GM12878 (cell line): ENCODE data around the gene MYO15B. TPM values are rescaled to one million over a fixed set of nuclear protein-coding genes. Genes with fewer than 3 reads are reported as not detected.

Experiments
- ATAC-seq: fragments of 200-7000 bp; cut with Tn5 transposase; 3 replicates; pipeline ENCODE4 v1.9.1; 2020; ENCODE audit warnings: mild to moderate bottlenecking, moderate library complexity
- BruUV-seq: library from RNA; stranded (reverse); fragments of 400-500 nt; replicated peaks from 2 replicates; lab custom pipeline; 2021; lab: Mats Ljungman, UMichigan
- CTCF ChIA-PET: fragments of 300-600 bp; sonication (Branson Sonifier 250); formaldehyde crosslinking; extraction: SDS; loops from one replicate; lab custom pipeline; 2021; ENCODE audit warnings: inconsistent platforms; lab: Yijun Ruan, JAX
- POLR2A ChIA-PET: fragments of 350-600 bp; formaldehyde crosslinking; extraction: SDS; loops from one replicate; lab custom pipeline; 2021; ENCODE audit warnings: inconsistent platforms; lab: Charles Lee
- RAD21 ChIA-PET: fragments of 300-600 bp; sonication (Branson Sonifier 250); formaldehyde crosslinking; loops from one replicate; lab custom pipeline; 2023; ENCODE audit warnings: antibody characterized with exemption; ENCODE audit not compliant: unreplicated experiment; lab: Charles Lee
- SMC1A ChIA-PET: fragments of 300-600 bp; sonication (Branson Sonifier 250); formaldehyde crosslinking; loops from one replicate; lab custom pipeline; 2023; ENCODE audit not compliant: unreplicated experiment, uncharacterized antibody; lab: Charles Lee
- DNase-seq: peaks from one replicate; pipeline ENCODE4 v3.0.0-alpha.2; 2011; ENCODE audit warnings: low read depth, low spot score
- FAIRE-seq: peaks from 3 replicates; lab custom pipeline; 2011; peaks lifted over from hg19 to GRCh38; lab: Jason Lieb, UNC
- H2AFZ ChIP-seq: 2 replicates; pipeline ENCODE4 v1.6.0; 2011; ENCODE audit warnings: low read depth, low read length, control low read depth; ENCODE audit not compliant: control insufficient read depth
- H3K27ac ChIP-seq: 2 replicates; pipeline ENCODE4 v1.5.1; 2011; ENCODE audit warnings: control low read depth; ENCODE audit not compliant: control insufficient read depth, insufficient read depth
- H3K27me3 ChIP-seq, 2 experiments: replicated peaks in 1 of 2; 2 replicates each; pipeline versions ENCODE4 v1.6.0 to v1.6.1; 2011; ENCODE audit warnings: low read length in 1 of 2; ENCODE audit not compliant: control insufficient read depth in 2 of 2, insufficient read depth in 2 of 2
- H3K36me3 ChIP-seq, 2 experiments: 2 replicates each; pipeline ENCODE4 v1.5.1; 2011; ENCODE audit warnings: low read length in 1 of 2; ENCODE audit not compliant: control insufficient read depth in 2 of 2, insufficient read depth in 2 of 2
- H3K4me1 ChIP-seq: 2 replicates; pipeline ENCODE4 v1.6.1; 2011; ENCODE audit warnings: mild to moderate bottlenecking, low read length, moderate library complexity, mixed read lengths; ENCODE audit not compliant: control insufficient read depth, insufficient read depth
- H3K4me2 ChIP-seq: 2 replicates; pipeline ENCODE4 v1.6.0; 2011; ENCODE audit warnings: control low read depth; ENCODE audit not compliant: control insufficient read depth, insufficient read depth
- H3K4me3 ChIP-seq: fragments of 200-600 bp; sonication (generic); 2 replicates; pipeline ENCODE4 v1.5.1; 2016
- H3K79me2 ChIP-seq: 2 replicates; pipeline ENCODE4 v1.6.0; 2011; ENCODE audit warnings: low read length; ENCODE audit not compliant: control insufficient read depth, insufficient read depth
- H3K9ac ChIP-seq: 2 replicates; pipeline ENCODE4 v1.8.0; 2011; ENCODE audit warnings: low read length, control low read depth, mixed read lengths; ENCODE audit not compliant: control insufficient read depth, insufficient read depth
- H3K9me3 ChIP-seq: replicated peaks from 3 replicates; pipeline ENCODE4 v1.5.1; 2011; ENCODE audit warnings: mild to moderate bottlenecking, low read length; ENCODE audit not compliant: control insufficient read depth, insufficient read depth
- H4K20me1 ChIP-seq: 2 replicates; pipeline ENCODE4 v1.6.0; 2011; ENCODE audit not compliant: control insufficient read depth, insufficient read depth
- BACH1 ChIP-seq: fragments of 450-650 bp; IDR thresholded peaks from 2 replicates; pipeline ENCODE4 v1.6.1; 2017; ENCODE audit warnings: mild to moderate bottlenecking, borderline replicate concordance
- BCL11A ChIP-seq: IDR thresholded peaks from 2 replicates; pipeline ENCODE4 v1.6.1; 2011; ENCODE audit warnings: low read depth, low read length
- BMI1 ChIP-seq: fragments of 450-650 bp; IDR thresholded peaks from 2 replicates; pipeline ENCODE4 v1.6.1; 2016; ENCODE audit warnings: mild to moderate bottlenecking, moderate library complexity, borderline replicate concordance
- CEBPB ChIP-seq, 2 experiments: fragments of 150-350 bp in 1 of 2; IDR thresholded peaks; 2 replicates each; pipeline ENCODE4 v1.6.1; 2012 to 2014; ENCODE audit warnings: low read depth in 2 of 2, low read length in 2 of 2, borderline replicate concordance in 1 of 2, inconsistent platforms in 1 of 2
- DPF2 ChIP-seq: fragments of 450-650 bp; IDR thresholded peaks from 2 replicates; pipeline ENCODE4 v1.6.1; 2017; ENCODE audit warnings: mild to moderate bottlenecking
- EGR1 ChIP-seq, 2 experiments: IDR thresholded peaks; 1 replicate in 1 of 2; 2 replicates in 1 of 2; pipeline ENCODE4 v1.6.1; 2011 to 2012; ENCODE audit warnings: low read depth in 2 of 2, low read length in 2 of 2, borderline replicate concordance in 1 of 2, mild to moderate bottlenecking in 1 of 2, moderate library complexity in 1 of 2
- HDAC2 ChIP-seq: fragments of 200-600 bp; sonication (generic); IDR thresholded peaks from 2 replicates; pipeline ENCODE4 v1.6.1; 2017
- MTA2 ChIP-seq: fragments of 450-650 bp; IDR thresholded peaks from 2 replicates; pipeline ENCODE4 v1.6.1; 2016; ENCODE audit warnings: low read depth, mild to moderate bottlenecking, moderate library complexity
- RFX5 ChIP-seq: IDR thresholded peaks from 2 replicates; pipeline ENCODE4 v1.6.1; 2011; ENCODE audit warnings: low read depth, low read length, improper control_type of control experiment
- SIN3A ChIP-seq: IDR thresholded peaks from 2 replicates; pipeline ENCODE4 v1.6.1; 2012; ENCODE audit warnings: low read depth, low read length, improper control_type of control experiment
- TCF12 ChIP-seq: IDR thresholded peaks from 2 replicates; pipeline ENCODE4 v1.6.1; 2011; ENCODE audit warnings: low read depth, mild to moderate bottlenecking, low read length
- YY1 ChIP-seq: IDR thresholded peaks from 2 replicates; pipeline ENCODE4 v1.6.1; 2011; ENCODE audit warnings: low read depth, mild to moderate bottlenecking, low read length
- ZBTB40 ChIP-seq: fragments of 450-650 bp; IDR thresholded peaks from 2 replicates; pipeline ENCODE4 v1.6.1; 2016; ENCODE audit warnings: mild to moderate bottlenecking, moderate library complexity, borderline replicate concordance
- WGBS: methylation state at CpG from one replicate; pipeline ENCODE4 v1.1.6; 2016; ENCODE audit warnings: low lambda C conversion rate; ENCODE audit not compliant: insufficient replicate concordance, insufficient coverage; ENCODE audit errors: missing lambda C conversion rate; 5-methylcytosine and 5-hydroxymethylcytosine counted together
- in situ Hi-C: fragments of 300-500 bp; cut with MboI; formaldehyde crosslinking; loops from 9 replicates; pipeline ENCODE4 v1.14.3; 2018; ENCODE audit warnings: mixed read lengths
- intact Hi-C: fragments of 100-400 bp; cut with micrococcal nuclease; formaldehyde crosslinking; loops from one replicate; pipeline ENCODE4 v1.14.2; 2022; ENCODE audit not compliant: unreplicated experiment
- polyA plus RNA-seq, 11 experiments: library from polyadenylated mRNA; depleted of rRNA in 4 of 11; unstranded in 6 of 11; stranded (reverse) in 5 of 11; fragments of >200 nt; fragmentation: Nextera tagmentation in 4 of 11; fragmentation: Illumina TruSeq in 1 of 11; extraction: Ambion mirVana in 4 of 11; extraction: Trizol in 1 of 11; gene quantifications; 1 replicate in 1 of 11; 2 replicates in 10 of 11; pipeline versions ENCODE4 v1.2.1 to v1.2.3, GENCODE V29; 2011 to 2016; ENCODE audit warnings: inconsistent platforms in 2 of 11, missing spikeins in 2 of 11, low read depth in 1 of 11
- total RNA-seq, 4 experiments: library from RNA; depleted of rRNA in 3 of 4; stranded (reverse); fragments of >200 nt in 3 of 4; fragmentation: Illumina TruSeq in 1 of 4; extraction: Trizol in 1 of 4; gene quantifications; 2 replicates each; pipeline versions ENCODE4 v1.2.1 to v1.2.3, GENCODE V29; 2013 to 2021

Gene MYO15B
- total and polyA plus RNA-seq, 10 of the 15 experiments (the other 5 are each of a cell fraction or from before 2014, with no cell fraction given): 0.67 to 15.4 (median 2.3) TPM; not detected in 1

- ChIA-PET SMC1A (interaction anchor here (1.3 kb wide), 1 partner anchor 161 kb away, joined by 3 read pairs; no protein-coding TSS in a partner anchor), POLR2A (no interaction called here), RAD21 (interaction anchor here (1.8 kb wide), 1 partner anchor 75 kb away, joined by 4 read pairs; the partner anchor contains the start of gene TSEN54), CTCF (interaction anchor here (1.1 to 3.7 kb wide), 2 partner anchors 10 to 170 kb away, joined by 3 to 20 read pairs; no protein-coding TSS in a partner anchor)
- H4K20me1 ChIP-seq: no peaks in the 10 kb centered on the region
- no peak overlapping the region for H3K27ac ChIP-seq
- H3K9ac ChIP-seq: no peak overlapping the region
- WGBS: 35% methylated on average over 7 of the region's 7 CpGs
- ATAC-seq: no peak
- H2AFZ ChIP-seq: no peak overlapping the region
- FAIRE-seq: no peak
- DNase-seq: no peak
- H3K27me3 ChIP-seq: peaks cover 5 to 9% of the 10 kb centered on the region in 2 experiments
- H3K4me3 ChIP-seq: no peak overlapping the region
- no peaks in the 10 kb centered on the region for H3K9me3 ChIP-seq
- H3K36me3 ChIP-seq: no peaks in the 10 kb centered on the region
- intact Hi-C loops (no loop called here), in situ Hi-C loops (loop anchor here (10.0 kb wide), 1 partner anchor 167 kb away; no protein-coding TSS in a partner anchor)
- TF ChIP-seq SIN3A: no peak
- no peak for TF ChIP-seq MTA2
- TF ChIP-seq BCL11A: no peak
- TF ChIP-seq BMI1: no peak
- TF ChIP-seq EGR1 (IDR thresholded peaks at IDR 0.05; ENCODE audit: borderline replicate concordance in 1 of 2, low read depth in 2 of 2, low read length in 2 of 2): no peak
- TF ChIP-seq YY1: no peak
- no peak for TF ChIP-seq BACH1
- TF ChIP-seq RFX5: no peak
- TF ChIP-seq ZBTB40: no peak
- no peak for TF ChIP-seq DPF2
- TF ChIP-seq TCF12: no peak
- TF ChIP-seq HDAC2: no peak
- TF ChIP-seq CEBPB (IDR thresholded peaks at IDR 0.05; ENCODE audit: borderline replicate concordance in 1 of 2, low read depth in 2 of 2, low read length in 2 of 2): no peak
- no peak overlapping the region for H3K4me2 ChIP-seq
- H3K4me1 ChIP-seq: 0 out of 2 replicates have a peak, but pooled peaks cover 4% of the 10 kb centered on the region
- BruUV-seq: no TSS peak
- no peaks in the 10 kb centered on the region for H3K79me2 ChIP-seq
Observed at GRCh38 chr17:75591722-75592302, 4.2 kb downstream of the MYO15B start.
